Measurements from ENCODE around the gene SLC12A1.

DNA sequence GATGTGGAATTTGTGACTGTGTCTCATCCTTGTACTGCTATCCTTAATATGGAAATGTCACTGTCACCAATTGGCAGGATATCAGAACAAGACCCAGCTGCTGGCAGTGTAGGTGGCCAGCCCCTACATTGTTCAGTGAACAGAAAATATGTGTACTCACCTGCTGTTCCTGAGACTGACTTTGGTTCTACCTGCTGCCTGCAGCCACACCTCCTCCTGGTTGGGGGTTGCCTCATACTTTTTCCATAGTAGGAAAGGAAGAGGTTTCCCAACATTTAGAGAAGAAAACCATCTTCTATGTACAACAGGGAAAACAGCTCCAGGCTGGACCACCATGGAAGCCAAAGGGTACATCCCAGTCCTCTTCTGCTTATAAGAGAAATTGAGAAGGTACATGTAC, 35.9 kb downstream of the SLC12A1 start:
- TF ChIP-seq, protein P1, sequence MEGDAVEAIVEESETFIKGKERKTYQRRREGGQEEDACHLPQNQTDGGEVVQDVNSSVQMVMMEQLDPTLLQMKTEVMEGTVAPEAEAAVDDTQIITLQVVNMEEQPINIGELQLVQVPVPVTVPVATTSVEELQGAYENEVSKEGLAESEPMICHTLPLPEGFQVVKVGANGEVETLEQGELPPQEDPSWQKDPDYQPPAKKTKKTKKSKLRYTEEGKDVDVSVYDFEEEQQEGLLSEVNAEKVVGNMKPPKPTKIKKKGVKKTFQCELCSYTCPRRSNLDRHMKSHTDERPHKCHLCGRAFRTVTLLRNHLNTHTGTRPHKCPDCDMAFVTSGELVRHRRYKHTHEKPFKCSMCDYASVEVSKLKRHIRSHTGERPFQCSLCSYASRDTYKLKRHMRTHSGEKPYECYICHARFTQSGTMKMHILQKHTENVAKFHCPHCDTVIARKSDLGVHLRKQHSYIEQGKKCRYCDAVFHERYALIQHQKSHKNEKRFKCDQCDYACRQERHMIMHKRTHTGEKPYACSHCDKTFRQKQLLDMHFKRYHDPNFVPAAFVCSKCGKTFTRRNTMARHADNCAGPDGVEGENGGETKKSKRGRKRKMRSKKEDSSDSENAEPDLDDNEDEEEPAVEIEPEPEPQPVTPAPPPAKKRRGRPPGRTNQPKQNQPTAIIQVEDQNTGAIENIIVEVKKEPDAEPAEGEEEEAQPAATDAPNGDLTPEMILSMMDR (IDR thresholded peaks at IDR 0.05; ENCODE audit: insufficient read depth, low read depth, low read length): no peak
- TF ChIP-seq EZH2 (IDR thresholded peaks at IDR 0.05; ENCODE audit: insufficient read depth, low read length): no peak

All from astrocyte (in vitro differentiated cells and primary cell).